NCI-H510A (cell line): ENCODE data around the gene OR4B1.

Experiments
- DNase-seq: peaks from one replicate; lab custom pipeline; 2025; lab: John Stamatoyannopoulos, UW

OR4B1 gene

DNA sequence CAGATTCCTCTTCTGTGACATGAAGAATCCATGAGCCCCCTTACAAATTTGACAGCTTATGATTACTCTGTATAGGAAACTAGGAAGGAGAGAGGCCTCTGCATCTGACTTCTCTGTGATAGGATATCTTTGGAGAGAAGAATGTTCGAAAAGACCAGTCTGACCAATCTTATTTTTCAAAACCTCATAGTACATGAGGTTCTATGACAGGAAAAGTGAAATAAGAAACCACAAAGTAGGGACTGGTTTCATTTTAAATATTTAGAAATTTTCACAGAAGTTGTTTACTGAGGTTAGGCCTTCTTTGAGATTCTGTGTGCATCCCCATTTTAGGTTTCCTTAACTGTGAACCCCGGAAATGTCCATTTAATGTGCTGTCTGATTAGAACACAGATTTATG is 45.0 kb downstream of the OR4B1 start:
- DNase-seq = no peak

DNA sequence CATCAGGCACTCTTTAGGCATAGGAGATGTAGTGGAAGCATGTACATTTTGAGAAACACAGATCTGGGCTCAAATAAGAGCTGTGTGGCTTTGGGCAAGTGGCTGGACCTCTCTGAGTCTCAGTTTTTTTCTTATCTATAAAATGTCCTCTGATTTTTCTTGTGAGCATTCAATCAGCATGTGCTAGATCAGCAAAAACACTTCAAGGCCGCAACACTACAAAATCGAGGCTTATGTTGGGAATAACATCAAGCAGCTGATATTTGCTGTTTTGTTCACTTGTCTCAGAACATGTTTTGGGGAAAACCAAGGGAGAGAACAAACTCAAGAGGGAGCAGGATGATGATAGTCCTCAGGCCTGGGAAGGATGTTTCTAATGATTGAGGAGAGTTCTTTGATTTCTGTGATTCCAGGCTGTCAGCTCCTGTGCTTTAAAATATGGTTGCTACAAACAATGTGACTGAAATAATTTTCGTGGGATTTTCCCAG is 46.9 kb downstream of the OR4B1 start, which contains the start of gene OR4X1:
TSS of gene OR4X1 (plus strand) at position 439 of the 489 bp plus-strand sequence. CDS start at position 439, 0 bp downstream.
- no peak for DNase-seq
